ENCODE data around the gene TTLL10. TPM values are rescaled to one million over a fixed set of nuclear protein-coding genes. Genes with fewer than 3 reads are reported as not detected.

TTLL10 gene
- polyA plus RNA-seq, 1 donor from 2014 or later, result not detected

GRCh38 chr1:1240822-1241587, 67.3 kb downstream of the TTLL10 start:
- H3K27me3 ChIP-seq (ENCODE audit: insufficient read depth, low read depth, low read length), result no peaks in the 10 kb centered on the region
- H3K36me3 ChIP-seq (ENCODE audit: insufficient read depth, low read length), result no peaks in the 10 kb centered on the region
- H3K9me2 ChIP-seq (ENCODE audit: insufficient read depth, low read length), result no peaks in the 10 kb centered on the region
- H2AFZ ChIP-seq (ENCODE audit: low read depth, low read length), result no peak overlapping the region
- no peak overlapping the region for H3K27ac ChIP-seq (ENCODE audit: low read length)
- no peak overlapping the region for H3K4me2 ChIP-seq (ENCODE audit: low read length)
- H3F3A ChIP-seq (ENCODE audit: insufficient read depth, low read length, poor library complexity, severe bottlenecking), result no peaks in the 10 kb centered on the region
- no peaks in the 10 kb centered on the region for H3K79me2 ChIP-seq (replicated peaks; ENCODE audit: insufficient read depth, low read length)
- TF ChIP-seq CTCF (IDR thresholded peaks at IDR 0.05; ENCODE audit: poor library complexity, severe bottlenecking), result no peak
- no peak for TF ChIP-seq TAF1 (IDR thresholded peaks at IDR 0.05; ENCODE audit: low read depth)
- no peak for TF ChIP-seq POLR2AphosphoS5 (IDR thresholded peaks at IDR 0.05)
- TF ChIP-seq RAD21 (conservative IDR thresholded peaks at IDR 0.05), result no peak
- TF ChIP-seq REST (IDR thresholded peaks at IDR 0.05; ENCODE audit: borderline replicate concordance), result no peak
- no peak for TF ChIP-seq MXI1 (conservative IDR thresholded peaks at IDR 0.05; ENCODE audit: poor library complexity, severe bottlenecking)
- no peak for TF ChIP-seq EZH2 (IDR thresholded peaks at IDR 0.05; ENCODE audit: borderline replicate concordance, insufficient read depth, low read length, poor library complexity, severe bottlenecking)
- no peak for TF ChIP-seq EP300 (conservative IDR thresholded peaks at IDR 0.05; ENCODE audit: poor library complexity, severe bottlenecking)
- TF ChIP-seq SMC3 (conservative IDR thresholded peaks at IDR 0.05; ENCODE audit: poor library complexity), result no peak
- no peak overlapping the region for H3K4me3 ChIP-seq (ENCODE audit: low read length)
- no peaks in the 10 kb centered on the region for H4K20me1 ChIP-seq (ENCODE audit: insufficient read depth)
- no peak overlapping the region for H3K9ac ChIP-seq (ENCODE audit: low read length)
- H3K9me3 ChIP-seq (ENCODE audit: low read length), result no peaks in the 10 kb centered on the region

- peaks cover under 1% of the 10 kb centered on the region for H3K27me3 ChIP-seq (ENCODE audit: insufficient read depth, low read depth, low read length)
- H4K20me1 ChIP-seq (ENCODE audit: insufficient read depth), result no peaks in the 10 kb centered on the region
- no peak overlapping the region for H2AFZ ChIP-seq (ENCODE audit: low read depth, low read length)
- H3K27ac ChIP-seq (ENCODE audit: low read length), result no peak overlapping the region
- no peaks in the 10 kb centered on the region for H3K79me2 ChIP-seq (replicated peaks; ENCODE audit: insufficient read depth, low read length)
- no peaks in the 10 kb centered on the region for H3K9me3 ChIP-seq (ENCODE audit: low read length)
- H3K9ac ChIP-seq (ENCODE audit: low read length), result no peak overlapping the region
- no peaks in the 10 kb centered on the region for H3K36me3 ChIP-seq (ENCODE audit: insufficient read depth, low read length)
- no peaks in the 10 kb centered on the region for H3F3A ChIP-seq (ENCODE audit: insufficient read depth, low read length, poor library complexity, severe bottlenecking)
- no peaks in the 10 kb centered on the region for H3K9me2 ChIP-seq (ENCODE audit: insufficient read depth, low read length)
- H3K4me2 ChIP-seq (ENCODE audit: low read length), result no peak overlapping the region
- no peak for TF ChIP-seq POLR2AphosphoS5 (IDR thresholded peaks at IDR 0.05)
- TF ChIP-seq EZH2 (IDR thresholded peaks at IDR 0.05; ENCODE audit: borderline replicate concordance, insufficient read depth, low read length, poor library complexity, severe bottlenecking), result no peak
- no peak for TF ChIP-seq REST (IDR thresholded peaks at IDR 0.05; ENCODE audit: borderline replicate concordance)
- no peak for TF ChIP-seq SMC3 (conservative IDR thresholded peaks at IDR 0.05; ENCODE audit: poor library complexity)
- no peak for TF ChIP-seq MXI1 (conservative IDR thresholded peaks at IDR 0.05; ENCODE audit: poor library complexity, severe bottlenecking)
- no peak for TF ChIP-seq EP300 (conservative IDR thresholded peaks at IDR 0.05; ENCODE audit: poor library complexity, severe bottlenecking)
- TF ChIP-seq CTCF (IDR thresholded peaks at IDR 0.05; ENCODE audit: poor library complexity, severe bottlenecking), result no peak
- TF ChIP-seq TAF1 (IDR thresholded peaks at IDR 0.05; ENCODE audit: low read depth), result no peak
- no peak for TF ChIP-seq RAD21 (conservative IDR thresholded peaks at IDR 0.05)
- H3K4me3 ChIP-seq (ENCODE audit: low read length), result no peak overlapping the region
These were observed 68.0 kb downstream of the TTLL10 start for GRCh38 chr1:1241588-1242219.
